CD4-positive, alpha-beta T cell treated with Interleukin-17A for 1 hour (primary cell): Measurements from ENCODE around the gene DCBLD2.
"Not testable (repeated sequence)": the region's sequence is repeated elsewhere in the genome, so short reads cannot be mapped to it uniquely, and the experiment has no call there.

Experiments
- DNase-seq: peaks from one replicate; pipeline ENCODE4 v3.0.0-alpha.2; 2020

Gene DCBLD2

GRCh38 chr3:98890965-98891910 is 10.3 kb downstream of the DCBLD2 start:
- no peak for DNase-seq

DNA sequence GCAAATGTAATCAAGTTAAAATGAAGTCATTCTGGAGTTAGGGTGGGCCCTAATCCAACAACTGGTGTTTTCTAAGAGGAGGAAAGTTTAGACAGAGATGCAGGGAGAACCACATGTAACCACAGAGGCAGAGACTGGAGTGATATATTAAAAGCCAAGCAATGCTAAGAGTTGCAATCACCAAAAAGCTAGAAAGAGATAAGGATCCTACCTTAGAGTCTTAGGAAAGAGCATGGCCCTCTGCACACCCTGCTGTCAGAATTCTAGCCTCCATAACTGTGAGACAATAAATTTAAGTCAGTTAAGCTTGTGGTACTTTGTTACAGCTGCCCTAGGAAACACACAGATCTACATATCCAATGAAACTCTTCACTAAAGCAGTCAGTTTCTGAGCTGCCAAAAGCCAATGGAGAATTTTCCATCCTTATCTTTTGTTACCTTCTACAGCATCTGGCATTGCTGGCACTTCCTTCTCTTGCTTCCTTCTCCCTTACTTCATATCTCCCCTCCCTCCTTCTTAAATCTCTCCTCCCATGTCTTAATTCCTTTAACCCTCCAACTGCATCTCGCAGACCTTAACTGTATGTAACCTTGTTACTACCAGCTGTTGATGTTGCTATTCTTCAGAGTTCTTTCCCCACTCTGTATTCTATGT is 11.2 kb downstream of the DCBLD2 start:
- no peak for DNase-seq

- DNase-seq = no peak
These were observed 13.8 kb downstream of the DCBLD2 start for GRCh38 chr3:98887684-98888083.

DNA sequence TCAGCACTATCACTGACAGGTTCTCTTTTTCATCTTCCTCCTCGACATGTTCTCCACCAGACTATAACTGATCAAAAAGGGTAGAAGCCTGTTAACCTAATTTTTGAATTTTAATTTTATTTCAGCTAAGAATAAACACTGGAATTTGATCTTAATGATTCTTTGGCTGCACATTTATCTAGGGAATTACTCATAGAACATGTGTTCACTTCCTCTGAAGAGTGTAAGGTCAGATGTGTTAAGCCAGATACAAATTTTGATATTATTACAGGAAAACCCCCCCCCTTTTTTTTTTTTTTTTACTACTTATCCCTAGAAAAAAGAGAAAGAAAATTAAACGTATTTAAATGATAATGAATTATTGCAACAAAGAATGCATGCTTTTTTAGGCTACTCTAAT is 15.0 kb downstream of the DCBLD2 start:
- no peak for DNase-seq

- no peak for DNase-seq
These were observed 15.6 kb downstream of the DCBLD2 start for GRCh38 chr3:98885851-98886250.

- no peak for DNase-seq
These were observed 16.7 kb downstream of the DCBLD2 start for GRCh38 chr3:98884675-98885371.

DNA sequence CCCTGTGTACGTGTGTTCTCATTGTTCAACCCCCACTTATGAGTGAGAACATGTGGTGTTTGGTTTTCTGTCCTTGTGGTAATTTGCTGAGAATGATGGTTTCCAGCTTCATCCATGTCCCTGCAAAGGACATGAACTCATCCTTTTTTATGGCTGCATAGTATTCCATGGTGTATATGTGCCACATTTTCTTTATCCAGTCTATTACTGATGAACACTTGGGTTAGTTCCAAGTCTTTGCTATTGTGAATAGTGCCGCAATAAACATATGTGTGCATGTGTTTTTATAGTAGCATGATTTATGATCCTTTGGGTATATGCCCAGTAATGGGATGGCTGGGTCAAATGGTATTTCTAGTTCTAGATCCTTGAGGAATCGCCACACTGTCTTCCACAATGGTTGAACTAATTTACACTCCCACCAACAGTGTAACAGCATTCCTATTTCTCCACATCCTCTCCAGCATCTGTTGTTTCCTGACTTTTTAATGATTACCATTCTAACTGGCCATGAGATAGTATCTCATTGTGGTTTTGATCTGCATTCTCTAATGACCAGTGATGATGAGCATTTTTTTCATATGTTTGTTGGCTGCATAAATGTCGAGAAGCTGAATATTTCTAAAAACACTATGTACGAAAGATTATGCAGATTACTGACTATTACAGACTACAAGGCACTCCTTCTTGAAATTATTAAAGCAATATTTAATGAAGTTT is 18.7 kb downstream of the DCBLD2 start:
- DNase-seq = not testable (repeated sequence)

DNA sequence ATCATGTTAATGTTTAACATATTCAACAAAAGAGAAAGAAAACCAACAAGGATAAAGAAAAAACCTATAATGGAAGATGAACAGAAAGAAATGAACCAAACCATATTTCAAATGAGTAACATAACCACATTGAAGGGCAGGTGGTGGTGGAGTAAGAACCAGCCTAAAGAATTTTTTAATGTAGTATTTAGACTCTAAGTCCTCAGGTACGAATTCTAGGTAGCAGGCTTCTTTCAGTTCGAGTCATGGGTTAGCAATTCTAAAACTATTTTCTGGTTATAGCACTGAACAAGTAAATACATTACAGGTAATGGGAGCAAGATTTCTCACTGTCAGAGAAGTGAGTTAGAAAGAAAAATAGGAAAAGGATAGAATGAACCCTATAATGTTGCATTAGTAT is 24.4 kb downstream of the DCBLD2 start:
- no peak for DNase-seq

- no peak for DNase-seq
These were observed 26.0 kb downstream of the DCBLD2 start for GRCh38 chr3:98875535-98875934.

GRCh38 chr3:98874602-98875249 is 26.8 kb downstream of the DCBLD2 start:
- DNase-seq = no peak

DNA sequence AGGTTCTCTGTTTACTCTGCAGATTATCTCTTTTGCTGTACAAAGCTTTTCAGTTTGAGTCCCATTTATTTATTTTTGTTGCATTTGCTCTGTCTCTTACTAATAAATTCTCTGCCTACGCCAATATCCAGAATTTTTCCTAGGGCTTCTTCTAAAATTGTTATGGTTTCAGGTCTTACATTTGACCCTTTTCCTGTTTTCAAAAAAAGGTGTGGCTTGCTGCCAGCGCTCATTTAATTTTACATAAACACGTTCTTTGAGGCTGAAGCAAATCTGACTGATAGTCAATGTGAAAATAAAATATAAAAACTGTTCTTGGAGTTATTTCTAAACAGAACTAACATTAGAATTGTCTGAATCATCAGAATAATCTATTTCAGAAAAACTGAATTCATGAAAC is 32.1 kb downstream of the DCBLD2 start:
- DNase-seq = no peak

- DNase-seq = not testable (repeated sequence)
These were observed 43.5 kb downstream of the DCBLD2 start for GRCh38 chr3:98857971-98858370.

GRCh38 chr3:98857258-98857657 is 44.2 kb downstream of the DCBLD2 start:
- not testable (repeated sequence) for DNase-seq

DNA sequence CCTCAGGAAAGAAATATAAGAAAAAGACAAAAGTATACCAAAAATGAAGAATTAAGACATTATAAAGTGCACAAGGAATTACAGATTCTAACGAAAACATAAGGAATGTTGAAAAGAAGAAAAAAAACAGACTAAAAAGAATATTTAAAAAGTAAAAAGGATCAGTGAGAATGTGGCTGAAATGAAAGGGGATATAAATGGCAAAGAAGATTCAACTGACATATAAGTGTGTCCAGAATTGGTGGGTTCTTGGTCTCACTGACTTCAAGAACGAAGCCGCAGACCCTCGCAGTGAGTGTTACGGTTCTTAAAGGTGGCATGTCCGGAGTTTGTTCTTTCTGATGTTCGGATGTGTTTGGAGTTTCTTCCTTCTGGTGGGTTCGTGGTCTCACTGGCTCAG is 44.8 kb downstream of the DCBLD2 start:
- DNase-seq = no peak

DNA sequence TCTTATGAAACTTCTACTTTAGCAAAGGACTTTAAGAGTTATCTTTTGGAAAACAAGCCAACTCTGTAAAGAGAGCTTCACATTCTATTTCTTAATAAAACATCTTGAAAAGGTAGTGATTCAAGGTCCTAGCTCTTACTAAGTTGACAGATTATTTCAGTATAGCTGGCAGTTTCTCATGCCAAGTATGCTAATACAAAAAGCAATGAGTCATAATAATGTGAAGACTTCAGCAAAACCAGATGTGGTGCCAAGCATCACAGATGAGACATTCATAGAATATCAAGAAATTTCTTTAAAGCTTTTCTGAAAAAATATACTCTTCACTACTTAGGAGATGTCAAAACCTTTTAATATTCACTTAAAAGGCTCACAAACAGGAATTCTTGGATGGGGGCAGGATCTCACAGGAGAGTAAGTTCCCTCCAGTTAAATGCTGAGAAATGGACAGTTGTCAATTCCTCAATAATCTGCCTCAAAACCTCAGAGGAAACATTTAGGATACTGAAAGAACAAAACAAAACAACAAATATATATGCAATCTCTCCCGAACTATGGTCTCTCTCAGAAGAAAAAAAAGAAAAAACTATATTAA is 45.6 kb downstream of the DCBLD2 start:
- DNase-seq = no peak

GRCh38 chr3:98848108-98848507 is 53.4 kb downstream of the DCBLD2 start:
- no peak for DNase-seq

GRCh38 chr3:98846101-98846500 is 55.4 kb downstream of the DCBLD2 start:
- no peak for DNase-seq

- DNase-seq = no peak
These were observed 58.1 kb downstream of the DCBLD2 start for GRCh38 chr3:98843266-98843959.

GRCh38 chr3:98839846-98840245 is 61.6 kb downstream of the DCBLD2 start:
- no peak for DNase-seq

DNA sequence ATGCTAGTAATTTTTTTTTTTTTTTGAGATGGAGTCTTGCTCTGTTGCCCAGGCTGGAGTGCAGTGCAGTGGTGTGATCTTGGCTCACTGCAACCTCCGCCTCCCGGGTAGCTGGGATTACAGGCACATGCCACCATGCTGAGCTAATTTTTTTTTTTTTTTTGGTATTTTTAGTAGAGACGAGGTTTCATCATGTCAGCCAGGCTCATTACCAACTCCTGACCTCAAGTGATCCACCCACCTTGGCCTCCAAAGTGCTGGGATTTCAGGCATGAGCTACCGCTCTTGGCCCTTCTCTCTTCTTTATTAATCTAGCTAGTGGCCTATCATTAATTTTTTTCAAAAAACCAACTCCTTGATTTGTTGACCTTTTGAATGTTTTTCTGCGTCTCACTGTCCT is 70.4 kb downstream of the DCBLD2 start:
- not testable (repeated sequence) for DNase-seq

GRCh38 chr3:98829246-98829832 is 72.2 kb downstream of the DCBLD2 start:
- no peak for DNase-seq
